Measurements from ENCODE around the gene CD83.
A peak's percentile ranks its signal among the peaks of the same experiment; 100 is the strongest.

The CD83 gene, protein sequence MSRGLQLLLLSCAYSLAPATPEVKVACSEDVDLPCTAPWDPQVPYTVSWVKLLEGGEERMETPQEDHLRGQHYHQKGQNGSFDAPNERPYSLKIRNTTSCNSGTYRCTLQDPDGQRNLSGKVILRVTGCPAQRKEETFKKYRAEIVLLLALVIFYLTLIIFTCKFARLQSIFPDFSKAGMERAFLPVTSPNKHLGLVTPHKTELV

DNA sequence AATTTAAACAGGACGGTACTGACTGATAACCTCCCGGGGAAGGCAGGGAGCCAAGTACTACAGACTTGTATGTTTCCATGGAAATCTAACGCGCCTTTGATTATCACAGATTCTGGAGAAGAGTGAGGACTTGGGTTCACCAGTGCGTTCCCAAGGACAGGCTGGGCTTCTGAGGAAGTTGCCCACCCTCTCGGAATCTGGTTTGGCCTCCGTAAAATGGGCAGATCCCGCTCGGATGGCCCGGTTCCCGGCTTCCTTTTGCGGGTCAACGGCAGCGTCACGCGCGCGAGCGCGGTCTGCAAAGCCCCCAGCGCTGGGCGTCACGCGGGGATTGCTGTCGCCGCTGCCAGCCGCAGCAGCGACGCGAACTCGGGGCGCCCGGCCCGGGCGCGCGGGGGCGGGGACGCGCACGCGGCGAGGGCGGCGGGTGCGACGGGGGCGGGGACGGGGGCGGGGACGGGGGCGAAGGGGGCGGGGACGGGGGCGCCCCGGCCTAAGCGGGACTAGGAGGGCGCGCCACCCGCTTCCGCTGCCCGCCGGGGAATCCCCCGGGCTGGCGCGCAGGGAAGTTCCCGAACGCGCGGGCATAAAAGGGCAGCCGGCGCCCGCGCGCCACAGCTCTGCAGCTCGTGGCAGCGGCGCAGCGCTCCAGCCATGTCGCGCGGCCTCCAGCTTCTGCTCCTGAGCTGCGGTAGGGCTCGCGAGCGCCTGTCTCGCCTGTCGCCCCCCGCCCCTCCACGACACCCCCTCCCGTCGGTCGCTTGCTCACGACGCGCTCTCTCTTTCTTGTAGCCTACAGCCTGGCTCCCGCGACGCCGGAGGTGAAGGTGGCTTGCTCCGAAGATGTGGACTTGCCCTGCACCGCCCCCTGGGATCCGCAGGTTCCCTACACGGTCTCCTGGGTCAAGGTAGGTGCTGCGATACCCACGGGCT lies at the start of gene CD83:
Gene CD83 (plus strand): TSS at position 615 of the 933 bp plus-strand sequence. CDS start 40 bp downstream, at position 655.
- Histone ChIP-seq H3K79me2 (no peaks in the 10 kb centered on the region), H3K4me2 (ENCODE audit: low read length) (peak within 1 kb of the TSS; percentile 95), H3K9ac (no peak within 1 kb of the TSS), H3K4me1 (peaks cover 4% of the 10 kb centered on the region), H2AFZ (peak within 1 kb of the TSS; percentile 93), H3K27me3 (ENCODE audit: control insufficient read depth, insufficient read depth, low read length) (no peaks in the 10 kb centered on the region), H3K27ac (no peak within 1 kb of the TSS), H3K9me3 (ENCODE audit: control insufficient read depth, low read length) (no peaks in the 10 kb centered on the region), H3K36me3 (ENCODE audit: control insufficient read depth, insufficient read depth, low read length) (no peaks in the 10 kb centered on the region), H3K4me3 (ENCODE audit: low read depth, low read length) (peak within 1 kb of the TSS; percentile 86)
- peak; percentile 7 for TF ChIP-seq CTCF (IDR thresholded peaks at IDR 0.05)

DNA sequence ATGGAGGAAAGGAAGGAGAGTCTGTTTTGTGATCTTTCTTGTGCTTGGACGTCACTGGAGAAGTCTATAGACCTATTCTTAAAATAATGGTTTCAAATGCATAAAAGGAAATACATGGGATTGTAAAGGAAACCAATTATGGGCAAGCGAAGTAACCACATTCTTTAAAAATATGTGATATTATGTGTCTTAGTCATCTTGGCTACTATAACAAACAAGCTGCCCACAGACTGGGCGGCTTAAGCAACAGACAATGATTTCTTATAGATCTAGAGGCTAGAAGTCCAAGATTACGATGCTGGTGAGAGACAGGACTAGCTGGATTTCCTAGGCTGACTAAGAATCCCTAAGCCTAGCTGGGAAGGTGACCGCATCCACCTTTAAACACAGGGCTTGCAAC lies 49.4 kb upstream of the CD83 start:
- no peak for TF ChIP-seq CTCF (IDR thresholded peaks at IDR 0.05)
- Histone ChIP-seq H3K4me3 (ENCODE audit: low read depth, low read length) (no peak overlapping the region), H3K4me1 (no peaks in the 10 kb centered on the region), H3K9me3 (ENCODE audit: control insufficient read depth, low read length) (no peaks in the 10 kb centered on the region), H3K4me2 (ENCODE audit: low read length) (no peak overlapping the region), H3K27me3 (ENCODE audit: control insufficient read depth, insufficient read depth, low read length) (no peaks in the 10 kb centered on the region), H3K36me3 (ENCODE audit: control insufficient read depth, insufficient read depth, low read length) (no peaks in the 10 kb centered on the region), H3K27ac (no peak overlapping the region), H3K9ac (no peak overlapping the region), H3K79me2 (no peaks in the 10 kb centered on the region), H2AFZ (no peak overlapping the region)

DNA sequence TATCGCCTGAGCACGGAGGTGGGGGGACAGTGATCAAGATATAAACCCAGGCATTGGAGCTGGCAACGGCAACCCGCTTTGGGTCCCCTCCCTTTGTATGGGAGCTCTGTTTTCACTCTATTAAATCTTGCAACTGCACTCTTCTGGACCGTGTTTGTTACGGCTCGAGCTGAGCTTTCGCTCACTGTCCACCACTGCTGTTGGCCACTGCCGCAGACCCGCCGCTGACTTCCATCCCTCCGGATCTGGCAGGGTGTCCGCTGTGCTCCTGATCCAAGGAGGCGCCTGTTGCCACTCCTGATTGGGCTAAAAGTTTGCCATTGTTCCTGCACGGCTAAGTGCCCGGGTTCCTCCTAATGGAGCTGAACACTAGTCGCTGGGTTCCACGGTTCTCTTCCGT lies 48.9 kb upstream of the CD83 start:
- H3K27me3 ChIP-seq (ENCODE audit: control insufficient read depth, insufficient read depth, low read length): no peaks in the 10 kb centered on the region
- H3K79me2 ChIP-seq: no peaks in the 10 kb centered on the region
- H3K4me3 ChIP-seq (ENCODE audit: low read depth, low read length): no peak overlapping the region
- H3K4me2 ChIP-seq (ENCODE audit: low read length): no peak overlapping the region
- no peak overlapping the region for H2AFZ ChIP-seq
- H3K27ac ChIP-seq: no peak overlapping the region
- no peak overlapping the region for H3K9ac ChIP-seq
- TF ChIP-seq CTCF (IDR thresholded peaks at IDR 0.05): no peak
- no peaks in the 10 kb centered on the region for H3K4me1 ChIP-seq
- H3K36me3 ChIP-seq (ENCODE audit: control insufficient read depth, insufficient read depth, low read length): no peaks in the 10 kb centered on the region
- no peaks in the 10 kb centered on the region for H3K9me3 ChIP-seq (ENCODE audit: control insufficient read depth, low read length)

DNA sequence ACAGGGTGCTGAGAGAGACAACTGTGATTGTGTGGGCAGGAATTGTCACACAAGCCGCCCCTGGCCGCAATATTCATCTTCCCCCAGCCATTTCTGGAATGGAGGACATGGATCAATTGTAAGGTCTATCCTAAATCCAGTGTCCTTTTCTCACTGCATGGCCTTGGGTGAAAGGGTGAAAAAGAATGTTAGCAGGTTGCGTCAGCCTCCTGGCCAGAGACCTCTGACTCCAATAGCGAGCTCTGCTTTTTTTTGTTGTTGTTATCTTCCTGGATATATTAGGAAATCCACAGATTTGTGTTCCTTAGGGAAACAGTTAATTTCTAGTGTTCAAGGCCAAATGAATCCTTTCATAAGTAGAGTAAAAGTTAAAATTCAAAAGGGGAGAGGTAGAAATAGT lies 47.1 kb upstream of the CD83 start:
- no peak overlapping the region for H3K27ac ChIP-seq
- H3K36me3 ChIP-seq (ENCODE audit: control insufficient read depth, insufficient read depth, low read length): no peaks in the 10 kb centered on the region
- H3K4me1 ChIP-seq: no peaks in the 10 kb centered on the region
- H3K4me2 ChIP-seq (ENCODE audit: low read length): no peak overlapping the region
- no peak overlapping the region for H3K4me3 ChIP-seq (ENCODE audit: low read depth, low read length)
- H3K79me2 ChIP-seq: no peaks in the 10 kb centered on the region
- no peaks in the 10 kb centered on the region for H3K9me3 ChIP-seq (ENCODE audit: control insufficient read depth, low read length)
- no peaks in the 10 kb centered on the region for H3K27me3 ChIP-seq (ENCODE audit: control insufficient read depth, insufficient read depth, low read length)
- TF ChIP-seq CTCF (IDR thresholded peaks at IDR 0.05): no peak
- H3K9ac ChIP-seq: no peak overlapping the region
- no peak overlapping the region for H2AFZ ChIP-seq
